ENCODE results near the gene KRT80.

DNA sequence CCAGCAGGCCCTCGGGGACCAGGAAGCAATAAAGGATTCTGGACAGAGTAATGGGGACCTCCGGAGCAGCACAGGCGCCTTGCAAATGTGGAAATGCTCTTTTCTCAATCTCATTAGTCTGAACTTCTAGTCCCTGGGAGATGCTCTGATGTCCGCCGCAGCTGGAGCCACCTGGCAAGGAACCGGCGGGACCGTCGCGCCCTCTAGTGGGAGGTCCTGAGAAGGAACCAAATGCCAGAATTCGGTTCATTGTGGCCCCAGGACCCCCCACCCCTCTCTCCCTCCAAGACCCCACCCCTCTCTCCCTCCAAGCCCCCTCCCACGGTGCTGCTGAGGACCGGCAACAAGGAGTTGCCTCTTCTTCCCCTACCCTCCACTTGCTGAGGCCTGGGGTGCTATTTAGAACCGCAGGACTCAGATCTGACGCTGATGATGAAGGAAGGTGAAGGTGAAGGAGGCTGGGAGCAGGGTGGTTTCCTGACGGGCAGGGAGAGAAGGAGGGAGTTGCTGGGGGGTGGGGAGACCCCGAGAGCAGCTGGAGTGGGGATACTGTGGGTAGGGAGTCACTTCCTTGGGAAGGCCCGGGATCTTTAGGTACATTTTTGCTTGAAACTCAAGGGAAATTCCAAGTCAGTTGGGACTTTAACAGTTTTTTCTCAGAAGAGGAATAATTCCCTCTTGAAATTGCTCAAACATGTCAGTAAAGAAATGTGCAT is 69.8 kb downstream of the KRT80 start:
- TF ChIP-seq, protein P1, sequence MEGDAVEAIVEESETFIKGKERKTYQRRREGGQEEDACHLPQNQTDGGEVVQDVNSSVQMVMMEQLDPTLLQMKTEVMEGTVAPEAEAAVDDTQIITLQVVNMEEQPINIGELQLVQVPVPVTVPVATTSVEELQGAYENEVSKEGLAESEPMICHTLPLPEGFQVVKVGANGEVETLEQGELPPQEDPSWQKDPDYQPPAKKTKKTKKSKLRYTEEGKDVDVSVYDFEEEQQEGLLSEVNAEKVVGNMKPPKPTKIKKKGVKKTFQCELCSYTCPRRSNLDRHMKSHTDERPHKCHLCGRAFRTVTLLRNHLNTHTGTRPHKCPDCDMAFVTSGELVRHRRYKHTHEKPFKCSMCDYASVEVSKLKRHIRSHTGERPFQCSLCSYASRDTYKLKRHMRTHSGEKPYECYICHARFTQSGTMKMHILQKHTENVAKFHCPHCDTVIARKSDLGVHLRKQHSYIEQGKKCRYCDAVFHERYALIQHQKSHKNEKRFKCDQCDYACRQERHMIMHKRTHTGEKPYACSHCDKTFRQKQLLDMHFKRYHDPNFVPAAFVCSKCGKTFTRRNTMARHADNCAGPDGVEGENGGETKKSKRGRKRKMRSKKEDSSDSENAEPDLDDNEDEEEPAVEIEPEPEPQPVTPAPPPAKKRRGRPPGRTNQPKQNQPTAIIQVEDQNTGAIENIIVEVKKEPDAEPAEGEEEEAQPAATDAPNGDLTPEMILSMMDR (IDR thresholded peaks at IDR 0.05): peak; percentile 98
- no peak for TF ChIP-seq ZFX (IDR thresholded peaks at IDR 0.05; ENCODE audit: borderline replicate concordance)

Measured in 22Rv1 (cell line).